H9 (cell line): Measurements from ENCODE around the gene RBL1. TPM values are rescaled to one million over a fixed set of nuclear protein-coding genes. Genes with fewer than 3 reads are reported as not detected.

Experiments
- DNase-seq: peaks from one replicate; pipeline ENCODE4 v3.0.0-alpha.2; 2017
- H2AFZ ChIP-seq: one replicate; pipeline ENCODE4 v1.6.1; 2013; ENCODE audit warnings: mild to moderate bottlenecking, low read length, control low read depth, moderate library complexity
- H2AK5ac ChIP-seq: 2 replicates; pipeline ENCODE4 v1.6.1; 2013; ENCODE audit warnings: low read length, control low read depth, mixed read lengths; ENCODE audit not compliant: insufficient read length
- H2BK120ac ChIP-seq: one replicate; pipeline ENCODE4 v1.6.1; 2013; ENCODE audit warnings: low read depth, mild to moderate bottlenecking, low read length, control low read depth, inconsistent platforms; ENCODE audit not compliant: poor library complexity, severe bottlenecking
- H2BK12ac ChIP-seq: 2 replicates; pipeline ENCODE4 v1.6.1; 2013; ENCODE audit warnings: low read length, control low read depth, mixed read lengths, low read depth; ENCODE audit not compliant: insufficient read length
- H2BK15ac ChIP-seq: 2 replicates; pipeline ENCODE4 v1.6.1; 2013; ENCODE audit warnings: low read depth, low read length, control low read depth
- H2BK20ac ChIP-seq: one replicate; pipeline ENCODE4 v1.6.1; 2013; ENCODE audit warnings: low read depth, mild to moderate bottlenecking, low read length, control low read depth, inconsistent platforms; ENCODE audit not compliant: poor library complexity, severe bottlenecking
- H2BK5ac ChIP-seq: 2 replicates; pipeline ENCODE4 v1.6.1; 2013; ENCODE audit warnings: low read length, control low read depth, mixed read lengths; ENCODE audit not compliant: insufficient read length
- H3K14ac ChIP-seq: 2 replicates; pipeline ENCODE4 v1.6.1; 2013; ENCODE audit warnings: low read length, control low read depth; ENCODE audit not compliant: insufficient read depth
- H3K18ac ChIP-seq: 2 replicates; pipeline ENCODE4 v1.6.1; 2013; ENCODE audit warnings: low read depth, mild to moderate bottlenecking, mixed read lengths, low read length, control low read depth; ENCODE audit not compliant: insufficient read length
- H3K23ac ChIP-seq: 2 replicates; pipeline ENCODE4 v1.6.1; 2013; ENCODE audit warnings: low read length, control low read depth, mixed read lengths, low read depth; ENCODE audit not compliant: insufficient read length
- H3K23me2 ChIP-seq: 2 replicates; pipeline ENCODE4 v1.6.1; 2013; ENCODE audit warnings: low read depth, mild to moderate bottlenecking, mixed read lengths, low read length, control low read depth; ENCODE audit not compliant: insufficient read length, poor library complexity, severe bottlenecking
- H3K27ac ChIP-seq: 2 replicates; pipeline ENCODE4 v1.5.1; 2013; ENCODE audit warnings: low read length, control low read depth, mixed read lengths, low read depth; ENCODE audit not compliant: insufficient read length
- H3K27me3 ChIP-seq: 2 replicates; pipeline ENCODE4 v1.6.1; 2013; ENCODE audit warnings: low read length, control low read depth, inconsistent platforms; ENCODE audit not compliant: insufficient read depth
- H3K4ac ChIP-seq: 2 replicates; pipeline ENCODE4 v1.6.1; 2013; ENCODE audit warnings: low read depth, mild to moderate bottlenecking, control low read depth, inconsistent platforms, low read length, moderate library complexity
- H3K4me1 ChIP-seq: 2 replicates; pipeline ENCODE4 v1.6.1; 2013; ENCODE audit warnings: low read length, control low read depth, inconsistent platforms; ENCODE audit not compliant: insufficient read depth
- H3K4me2 ChIP-seq: 2 replicates; pipeline ENCODE4 v1.6.1; 2013; ENCODE audit warnings: low read length, control low read depth, mixed read lengths; ENCODE audit not compliant: insufficient read length, insufficient read depth
- H3K56ac ChIP-seq: 2 replicates; pipeline ENCODE4 v1.6.1; 2013; ENCODE audit warnings: low read depth, mild to moderate bottlenecking, mixed read lengths, low read length, control low read depth; ENCODE audit not compliant: insufficient read length
- H3K79me1 ChIP-seq: 2 replicates; pipeline ENCODE4 v1.6.1; 2013; ENCODE audit warnings: low read depth, mild to moderate bottlenecking, moderate library complexity, low read length, control low read depth, inconsistent platforms; ENCODE audit not compliant: insufficient read depth, poor library complexity, severe bottlenecking
- H3K79me2 ChIP-seq: 2 replicates; pipeline ENCODE4 v1.6.1; 2013; ENCODE audit warnings: low read length, control low read depth, inconsistent platforms; ENCODE audit not compliant: insufficient read depth
- H3K9ac ChIP-seq: 2 replicates; pipeline ENCODE4 v1.6.1; 2013; ENCODE audit warnings: low read length, control low read depth, mixed read lengths; ENCODE audit not compliant: insufficient read length; ENCODE audit errors: extremely low read depth
- H3K9me3 ChIP-seq: one replicate; pipeline ENCODE4 v1.6.1; 2013; ENCODE audit warnings: low read depth, low read length, inconsistent platforms; ENCODE audit not compliant: control insufficient read depth
- H3T11ph ChIP-seq: one replicate; pipeline ENCODE4 v1.6.1; 2013; ENCODE audit warnings: mild to moderate bottlenecking, low read length, control low read depth, inconsistent platforms
- H4K20me1 ChIP-seq: one replicate; pipeline ENCODE4 v1.6.1; 2013; ENCODE audit not compliant: control insufficient read depth, insufficient read length, insufficient read depth
- H4K5ac ChIP-seq: 2 replicates; pipeline ENCODE4 v1.6.1; 2013; ENCODE audit warnings: low read depth, mild to moderate bottlenecking, mixed read lengths, low read length, control low read depth; ENCODE audit not compliant: insufficient read length
- H4K8ac ChIP-seq: replicated peaks from 2 replicates; pipeline ENCODE4 v1.6.1; 2013; ENCODE audit warnings: low read length, control low read depth, mixed read lengths, low read depth; ENCODE audit not compliant: insufficient read length
- H4K91ac ChIP-seq: 2 replicates; pipeline ENCODE4 v1.6.1; 2013; ENCODE audit warnings: low read depth, mild to moderate bottlenecking, moderate library complexity, mixed read lengths, low read length, control low read depth; ENCODE audit not compliant: insufficient read length
- H3K27ac Mint-ChIP-seq, 3 experiments: 2 replicates in 2 of 3; 3 replicates in 1 of 3; pipeline ENCODE4 v1.8.0; 2020 to 2021; ENCODE audit warnings: mixed read lengths in 3 of 3, mild to moderate bottlenecking in 1 of 3, moderate library complexity in 1 of 3
- H3K27me3 Mint-ChIP-seq: 2 replicates; pipeline ENCODE4 v1.8.0; 2021; ENCODE audit warnings: low read depth, mild to moderate bottlenecking, moderate library complexity, mixed read lengths
- H3K36me3 Mint-ChIP-seq, 3 experiments: 2 replicates in 2 of 3; 3 replicates in 1 of 3; pipeline ENCODE4 v1.8.0; 2020 to 2021; ENCODE audit warnings: low read depth in 3 of 3, mixed read lengths in 3 of 3; ENCODE audit not compliant: insufficient read depth in 1 of 3
- H3K4me1 Mint-ChIP-seq, 2 experiments: 2 replicates each; pipeline ENCODE4 v1.8.0; 2020; ENCODE audit warnings: mixed read lengths in 2 of 2
- H3K4me3 Mint-ChIP-seq, 2 experiments: 2 replicates in 1 of 2; 3 replicates in 1 of 2; pipeline ENCODE4 v1.8.0; 2020 to 2021; ENCODE audit warnings: mild to moderate bottlenecking in 2 of 2, mixed read lengths in 2 of 2, moderate library complexity in 1 of 2
- H3K9me3 Mint-ChIP-seq, 2 experiments: 2 replicates in 1 of 2; 3 replicates in 1 of 2; pipeline ENCODE4 v1.8.0; 2020; ENCODE audit warnings: mild to moderate bottlenecking in 2 of 2, mixed read lengths in 2 of 2, moderate library complexity in 1 of 2
- CTCF ChIP-seq: fragments of 200-600 bp; sonication (generic); conservative IDR thresholded peaks from 3 replicates; pipeline ENCODE4 v1.8.0; 2021; ENCODE audit warnings: antibody characterized with exemption, mild to moderate bottlenecking
- WGBS: extraction: QIAGEN DNeasy Blood & Tissue Kit; methylation state at CpG from one replicate; pipeline ENCODE4 v1.1.7; 2013; ENCODE audit warnings: missing lambda C conversion rate, low lambda C conversion rate, mixed read lengths; ENCODE audit not compliant: insufficient read length; ENCODE audit errors: extremely low coverage; 5-methylcytosine and 5-hydroxymethylcytosine counted together
- total RNA-seq: library from RNA; stranded (reverse); gene quantifications from 2 replicates; pipeline ENCODE4 v1.2.1, GENCODE V29; 2021

RBL1 gene
- total RNA-seq, 1 experiment from 2014 or later, result 14.1 TPM

GRCh38 chr20:36969478-36970186, 126.2 kb downstream of the RBL1 start:
- no peak overlapping the region for H4K5ac ChIP-seq
- H3K9me3 Mint-ChIP-seq, result peaks cover 0 to 8% of the 10 kb centered on the region in 2 experiments; a peak in 3 of 5 replicates
- H3K27ac Mint-ChIP-seq, result peak overlapping the region in 1 of 3 experiments; percentile 55; a peak in 2 of 7 replicates
- H4K20me1 ChIP-seq, result no peaks in the 10 kb centered on the region
- no peak overlapping the region for H3K4me3 Mint-ChIP-seq
- no peak overlapping the region for H3K18ac ChIP-seq
- DNase-seq, result no peak
- WGBS, result no CpG with 5 or more reads among the region's 10 CpGs
- H2BK15ac ChIP-seq, result no peak overlapping the region
- H3K27ac ChIP-seq, result no peak overlapping the region
- TF ChIP-seq CTCF, result no peak
- H3K9ac ChIP-seq, result no peak overlapping the region
- H4K91ac ChIP-seq, result no peak overlapping the region
- no peaks in the 10 kb centered on the region; the same call in 1 of the 2 replicates for H3K4me1 ChIP-seq
- no peak overlapping the region; the same call in 1 of the 2 replicates for H3K14ac ChIP-seq
- no peak overlapping the region for H3K23ac ChIP-seq
- H3K27me3 Mint-ChIP-seq, result no peaks in the 10 kb centered on the region; the same call in 1 of the 2 replicates
- H3K9me3 ChIP-seq, result no peaks in the 10 kb centered on the region
- H3K23me2 ChIP-seq, result no peaks in the 10 kb centered on the region
- H2AFZ ChIP-seq, result no peak overlapping the region
- H3K56ac ChIP-seq, result no peak overlapping the region
- peaks cover 2 to 7% (median 4%) of the 10 kb centered on the region in 3 experiments; a peak in 3 of 7 replicates for H3K36me3 Mint-ChIP-seq
- H2BK120ac ChIP-seq, result no peak overlapping the region
- no peaks in the 10 kb centered on the region for H3K79me2 ChIP-seq
- H4K8ac ChIP-seq, result no peak overlapping the region
- no peak overlapping the region for H3T11ph ChIP-seq
- no peak overlapping the region for H3K4ac ChIP-seq
- peaks cover 16 to 21% of the 10 kb centered on the region in 2 experiments for H3K4me1 Mint-ChIP-seq
- H2BK12ac ChIP-seq, result no peak overlapping the region
- no peaks in the 10 kb centered on the region for H3K79me1 ChIP-seq
- no peak overlapping the region for H3K4me2 ChIP-seq
- H2AK5ac ChIP-seq, result no peak overlapping the region
- no peak overlapping the region for H2BK5ac ChIP-seq
- no peak overlapping the region for H2BK20ac ChIP-seq
- no peaks in the 10 kb centered on the region for H3K27me3 ChIP-seq
